ENCODE data around the gene PKN3.

DNA sequence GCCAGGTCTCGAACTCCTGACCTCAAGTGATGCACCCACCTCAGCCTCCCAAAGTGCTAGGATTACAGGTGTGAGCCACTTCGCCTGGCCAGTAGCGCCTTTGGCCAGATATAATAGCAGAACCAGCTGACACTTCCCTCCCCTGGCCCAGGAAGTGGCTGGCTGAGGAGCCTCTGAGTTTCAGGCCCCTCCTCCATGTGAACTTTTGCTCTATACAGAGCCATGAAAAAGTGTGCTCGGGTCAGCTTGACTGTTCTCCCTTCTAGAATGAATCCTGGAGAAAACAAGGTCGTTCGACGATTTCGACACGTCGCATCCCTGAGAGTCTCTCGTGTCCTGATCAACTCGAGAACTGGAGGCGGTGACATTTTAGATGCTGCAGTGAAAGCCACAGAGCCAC is 30.3 kb downstream of the PKN3 start:
- TF ChIP-seq, protein P1, sequence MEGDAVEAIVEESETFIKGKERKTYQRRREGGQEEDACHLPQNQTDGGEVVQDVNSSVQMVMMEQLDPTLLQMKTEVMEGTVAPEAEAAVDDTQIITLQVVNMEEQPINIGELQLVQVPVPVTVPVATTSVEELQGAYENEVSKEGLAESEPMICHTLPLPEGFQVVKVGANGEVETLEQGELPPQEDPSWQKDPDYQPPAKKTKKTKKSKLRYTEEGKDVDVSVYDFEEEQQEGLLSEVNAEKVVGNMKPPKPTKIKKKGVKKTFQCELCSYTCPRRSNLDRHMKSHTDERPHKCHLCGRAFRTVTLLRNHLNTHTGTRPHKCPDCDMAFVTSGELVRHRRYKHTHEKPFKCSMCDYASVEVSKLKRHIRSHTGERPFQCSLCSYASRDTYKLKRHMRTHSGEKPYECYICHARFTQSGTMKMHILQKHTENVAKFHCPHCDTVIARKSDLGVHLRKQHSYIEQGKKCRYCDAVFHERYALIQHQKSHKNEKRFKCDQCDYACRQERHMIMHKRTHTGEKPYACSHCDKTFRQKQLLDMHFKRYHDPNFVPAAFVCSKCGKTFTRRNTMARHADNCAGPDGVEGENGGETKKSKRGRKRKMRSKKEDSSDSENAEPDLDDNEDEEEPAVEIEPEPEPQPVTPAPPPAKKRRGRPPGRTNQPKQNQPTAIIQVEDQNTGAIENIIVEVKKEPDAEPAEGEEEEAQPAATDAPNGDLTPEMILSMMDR (IDR thresholded peaks at IDR 0.05), result no peak
- TF ChIP-seq EZH2phosphoT487 (IDR thresholded peaks at IDR 0.05) (no peak), EZH2 (IDR thresholded peaks at IDR 0.05) (no peak)

Measured in neural progenitor cell (in vitro differentiated cells).